ENCODE results near the gene PRR20C. TPM values are rescaled to one million over a fixed set of nuclear protein-coding genes. Genes with fewer than 3 reads are reported as not detected.
"Not testable (repeated sequence)": the region's sequence is repeated elsewhere in the genome, so short reads cannot be mapped to it uniquely, and the experiment has no call there.

The PRR20C gene
- total and polyA plus RNA-seq, 2 of the 4 experiments (the other 2 are of a cell fraction), result not detected

- H3K56ac ChIP-seq (ENCODE audit: extremely low read depth, insufficient read depth, low read length); H3K79me1 ChIP-seq (ENCODE audit: low read depth in 1 of 2, low read length in 2 of 2); H4K5ac ChIP-seq (ENCODE audit: low read depth, low read length); dilution Hi-C loops (cut with HindIII; ENCODE audit: low sequenced_read_pairs, unreplicated experiment); H3K27me3 ChIP-seq (ENCODE audit: control insufficient read depth, insufficient read depth, low read length); ATAC-seq (ENCODE audit: low read depth); H3K9me1 ChIP-seq (ENCODE audit: insufficient read depth, low read length); H4K8ac ChIP-seq (ENCODE audit: low read depth in 2 of 2, low read length in 2 of 2); H3K14ac ChIP-seq (replicated peaks; ENCODE audit: low read depth, low read length); H3K27ac ChIP-seq (ENCODE audit: insufficient read depth, low read length); H2BK15ac ChIP-seq (ENCODE audit: low read depth, low read length); H2BK5ac ChIP-seq (ENCODE audit: low read depth, low read length, poor library complexity, severe bottlenecking); H3K4me1 ChIP-seq (ENCODE audit: control insufficient read depth, insufficient read depth, low read length); H3K4me3 ChIP-seq (ENCODE audit: insufficient read depth, low read depth, low read length); H4K20me1 ChIP-seq (ENCODE audit: insufficient read depth, low read length); CTCF ChIA-PET; H2AK9ac ChIP-seq (replicated peaks; ENCODE audit: low read depth, low read length, poor library complexity); H3K9ac ChIP-seq (ENCODE audit: low read depth, low read length); H3K9me3 ChIP-seq (ENCODE audit: control insufficient read depth, insufficient read depth, low read length); H3K4me2 ChIP-seq (ENCODE audit: low read depth, low read length); H3K36me3 ChIP-seq (ENCODE audit: control insufficient read depth, insufficient read depth, low read length); POLR2A ChIA-PET (ENCODE audit: unreplicated experiment); H2AFZ ChIP-seq (replicated peaks; ENCODE audit: low read length, poor library complexity); H3K18ac ChIP-seq (ENCODE audit: low read depth, low read length); H3K4ac ChIP-seq (ENCODE audit: low read depth, low read length); H3K23ac ChIP-seq (ENCODE audit: low read depth, low read length); H2BK20ac ChIP-seq (ENCODE audit: low read depth, low read length); DNase-seq; H2AK5ac ChIP-seq (ENCODE audit: low read depth, low read length); in situ Hi-C loops (cut with MboI; ENCODE audit: low sequenced_read_pairs); H2BK120ac ChIP-seq (ENCODE audit: low read depth, low read length); BruUV-seq (replicated peaks); H4K91ac ChIP-seq (ENCODE audit: insufficient read depth, low read depth, low read length); intact Hi-C loops (cut with micrococcal nuclease): not testable (repeated sequence)
- WGBS, 2 experiments (ENCODE audit: extremely low coverage in 2 of 2, insufficient read length in 1 of 2), result no CpG with 5 or more reads among the region's 22 CpGs
Observed at GRCh38 chr13:57166897-57167296, 13.0 kb downstream of the PRR20C start, which contains the start of gene PRR20E. Gene PRR20E (plus strand): TSS chr13:57167197. CDS start chr13:57167584, 387 bp downstream.
